ENCODE measurements around the gene ATP11B. TPM values are rescaled to one million over a fixed set of nuclear protein-coding genes. Genes with fewer than 3 reads are reported as not detected.

The ATP11B gene
- polyA plus RNA-seq, 3 donors, result 11.1 to 25.1 (median 13.5) TPM

- intact Hi-C loops (cut with micrococcal nuclease), result no loop called here
- peak overlapping the region; percentile 92 to 100 (median 95) for H3K4me3 ChIP-seq (replicated peaks in 1 of 3; ENCODE audit: low read depth in 2 of 3, low read length in 3 of 3)
These were observed 1.4 kb downstream of the ATP11B start for GRCh38 chr3:182794455-182795388.

DNA sequence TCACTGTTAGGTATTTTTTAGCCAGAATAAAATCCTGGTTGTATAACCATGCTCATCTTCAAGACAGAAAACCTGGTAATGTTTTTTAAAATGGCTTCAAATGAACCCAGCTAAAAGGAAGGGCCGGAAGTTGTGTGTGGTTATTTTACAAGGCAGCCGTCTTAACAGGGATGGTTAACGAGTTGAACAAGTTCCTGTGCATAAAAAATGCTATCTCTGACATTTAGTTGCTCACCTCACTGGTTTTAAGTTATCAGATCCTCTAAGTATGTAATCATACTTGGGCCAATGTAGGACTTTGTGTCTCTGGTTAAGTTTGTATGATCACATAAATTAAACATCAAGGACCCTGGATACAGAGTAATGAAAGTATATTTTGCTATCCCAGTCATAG lies 2.1 kb downstream of the ATP11B start:
- TF ChIP-seq, protein P1, sequence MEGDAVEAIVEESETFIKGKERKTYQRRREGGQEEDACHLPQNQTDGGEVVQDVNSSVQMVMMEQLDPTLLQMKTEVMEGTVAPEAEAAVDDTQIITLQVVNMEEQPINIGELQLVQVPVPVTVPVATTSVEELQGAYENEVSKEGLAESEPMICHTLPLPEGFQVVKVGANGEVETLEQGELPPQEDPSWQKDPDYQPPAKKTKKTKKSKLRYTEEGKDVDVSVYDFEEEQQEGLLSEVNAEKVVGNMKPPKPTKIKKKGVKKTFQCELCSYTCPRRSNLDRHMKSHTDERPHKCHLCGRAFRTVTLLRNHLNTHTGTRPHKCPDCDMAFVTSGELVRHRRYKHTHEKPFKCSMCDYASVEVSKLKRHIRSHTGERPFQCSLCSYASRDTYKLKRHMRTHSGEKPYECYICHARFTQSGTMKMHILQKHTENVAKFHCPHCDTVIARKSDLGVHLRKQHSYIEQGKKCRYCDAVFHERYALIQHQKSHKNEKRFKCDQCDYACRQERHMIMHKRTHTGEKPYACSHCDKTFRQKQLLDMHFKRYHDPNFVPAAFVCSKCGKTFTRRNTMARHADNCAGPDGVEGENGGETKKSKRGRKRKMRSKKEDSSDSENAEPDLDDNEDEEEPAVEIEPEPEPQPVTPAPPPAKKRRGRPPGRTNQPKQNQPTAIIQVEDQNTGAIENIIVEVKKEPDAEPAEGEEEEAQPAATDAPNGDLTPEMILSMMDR (IDR thresholded peaks at IDR 0.05), result no peak
- intact Hi-C loops (cut with micrococcal nuclease), result no loop called here
- Mint-ChIP-seq H3K9me3 (no peaks in the 10 kb centered on the region), H3K27ac (peak overlapping the region; percentile 95 to 98 (median 97)), H3K4me1 (peaks cover 30% of the 10 kb centered on the region), H3K27me3 (ENCODE audit: low read depth in 3 of 3) (no peaks in the 10 kb centered on the region), H3K36me3 (peaks cover 5 to 9% of the 10 kb centered on the region in 2 donors), H3K4me3 (peak overlapping the region; percentile 94 to 95)
- Histone ChIP-seq H4K20me1 (ENCODE audit: insufficient read depth, low read length) (peaks cover 30% of the 10 kb centered on the region), H3K4me1 (ENCODE audit: control insufficient read depth in 1 of 2, insufficient read depth in 2 of 2, low read length in 2 of 2) (peaks cover 21 to 28% of the 10 kb centered on the region in 2 donors), H3K4me2 (replicated peaks; ENCODE audit: extremely low read depth, low read length, poor library complexity, severe bottlenecking) (peak overlapping the region; percentile 99), H3K9ac (ENCODE audit: insufficient read depth, low read length, poor library complexity, severe bottlenecking) (peak overlapping the region; percentile 97), H3K27me3 (ENCODE audit: control insufficient read depth in 2 of 2, insufficient read depth in 2 of 2, low read length in 2 of 2) (no peaks in the 10 kb centered on the region), H3K79me2 (ENCODE audit: insufficient read depth, low read length) (peaks cover 69% of the 10 kb centered on the region), H3K36me3 (replicated peaks in 1 of 2; ENCODE audit: control insufficient read depth in 1 of 2, insufficient read depth in 2 of 2, low read length in 2 of 2) (peaks cover 0 to 2% of the 10 kb centered on the region in 2 donors), H3K9me3 (replicated peaks in 1 of 2; ENCODE audit: control insufficient read depth in 1 of 2, insufficient read depth in 1 of 2, low read length in 2 of 2) (no peaks in the 10 kb centered on the region), H3K4me3 (replicated peaks in 1 of 3; ENCODE audit: low read depth in 2 of 3, low read length in 3 of 3) (peak overlapping the region; percentile 92 to 100 (median 95)), H2AFZ (ENCODE audit: insufficient read depth, low read depth, low read length, poor library complexity, severe bottlenecking) (no peak overlapping the region), H3K27ac (ENCODE audit: low read depth in 1 of 2, low read length in 2 of 2) (peak overlapping the region in 1 of 2 donors; percentile 98)
- no CpG with 5 or more reads among the region's 3 CpGs for WGBS (ENCODE audit: insufficient coverage)
- DNase-seq, result peak; percentile 20 to 25 (median 20)

More at GRCh38 chr3:182794455-182795388, 1.4 kb downstream of the ATP11B start:
- Histone ChIP-seq H3K36me3 (replicated peaks in 1 of 2; ENCODE audit: control insufficient read depth in 1 of 2, insufficient read depth in 2 of 2, low read length in 2 of 2) (peaks cover 0 to 2% of the 10 kb centered on the region in 2 donors), H3K27me3 (ENCODE audit: control insufficient read depth in 2 of 2, insufficient read depth in 2 of 2, low read length in 2 of 2) (no peaks in the 10 kb centered on the region), H3K4me1 (ENCODE audit: control insufficient read depth in 1 of 2, insufficient read depth in 2 of 2, low read length in 2 of 2) (peaks cover 23 to 30% of the 10 kb centered on the region in 2 donors), H3K4me2 (replicated peaks; ENCODE audit: extremely low read depth, low read length, poor library complexity, severe bottlenecking) (peak overlapping the region; percentile 99), H3K27ac (ENCODE audit: low read depth in 1 of 2, low read length in 2 of 2) (peak overlapping the region; percentile 93 to 98), H4K20me1 (ENCODE audit: insufficient read depth, low read length) (peaks cover 30% of the 10 kb centered on the region), H3K79me2 (ENCODE audit: insufficient read depth, low read length) (peaks cover 63% of the 10 kb centered on the region), H3K9ac (ENCODE audit: insufficient read depth, low read length, poor library complexity, severe bottlenecking) (peak overlapping the region; percentile 97), H2AFZ (ENCODE audit: insufficient read depth, low read depth, low read length, poor library complexity, severe bottlenecking) (peak overlapping the region; percentile 66), H3K9me3 (replicated peaks in 1 of 2; ENCODE audit: control insufficient read depth in 1 of 2, insufficient read depth in 1 of 2, low read length in 2 of 2) (no peaks in the 10 kb centered on the region)
- TF ChIP-seq, protein P1 (IDR thresholded peaks at IDR 0.05), result no peak
- peak in 2 of 3 donors; percentile 12 to 39 for DNase-seq
- Mint-ChIP-seq H3K36me3 (peaks cover 5 to 8% of the 10 kb centered on the region in 2 donors), H3K9me3 (no peaks in the 10 kb centered on the region), H3K4me3 (peak overlapping the region; percentile 94 to 95), H3K4me1 (peaks cover 30% of the 10 kb centered on the region), H3K27me3 (ENCODE audit: low read depth in 3 of 3) (no peaks in the 10 kb centered on the region), H3K27ac (peak overlapping the region; percentile 95 to 98 (median 97))
- WGBS (ENCODE audit: insufficient coverage), result 3% methylated on average over 7 of the region's 13 CpGs
